GM06990 (cell line): Measurements from ENCODE around the gene TIMM21.

Source experiments
- DNase-seq: peaks from one replicate; pipeline ENCODE4 v3.0.0-alpha.2; 2011; ENCODE audit not compliant: insufficient read length; ENCODE audit errors: extremely low read depth
- H3K27me3 ChIP-seq: replicated peaks from 2 replicates; pipeline ENCODE4 v1.6.0; 2011; ENCODE audit warnings: low read length; ENCODE audit not compliant: control insufficient read depth, insufficient read depth
- H3K36me3 ChIP-seq: 2 replicates; pipeline ENCODE4 v1.5.1; 2011; ENCODE audit warnings: low read length; ENCODE audit not compliant: control insufficient read depth, insufficient read depth
- H3K4me3 ChIP-seq: replicated peaks from 2 replicates; pipeline ENCODE4 v1.5.1; 2011; ENCODE audit warnings: low read depth, mild to moderate bottlenecking, control low read depth, low read length
- TF ChIP-seq, protein P1 (sequence below): IDR thresholded peaks from 2 replicates; pipeline ENCODE4 v1.5.1; 2011; ENCODE audit warnings: low read length, control low read depth, mild to moderate bottlenecking, inconsistent platforms; ENCODE audit not compliant: insufficient read depth, poor library complexity, severe bottlenecking

TIMM21 gene

DNA sequence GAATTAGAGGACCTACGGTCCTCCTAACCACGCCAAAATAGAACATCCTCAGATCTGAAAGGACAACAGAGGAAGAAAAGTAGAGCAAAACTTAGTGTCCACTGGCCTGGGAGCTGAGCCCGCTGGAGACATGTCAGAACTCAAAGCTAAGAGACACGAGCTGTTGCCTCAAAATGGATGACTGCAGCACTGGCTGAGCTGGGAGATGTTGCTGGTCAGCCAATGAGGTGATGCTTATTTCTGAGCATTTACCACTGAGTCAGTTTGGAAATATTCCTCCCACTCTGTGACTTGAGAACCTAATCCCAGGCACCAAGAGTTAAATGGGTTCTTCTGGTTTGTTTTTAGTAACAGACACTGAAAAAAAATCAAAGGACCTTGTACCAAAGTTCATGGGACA is 33.3 kb upstream of the TIMM21 start:
- DNase-seq: no peak
- TF ChIP-seq, protein P1, sequence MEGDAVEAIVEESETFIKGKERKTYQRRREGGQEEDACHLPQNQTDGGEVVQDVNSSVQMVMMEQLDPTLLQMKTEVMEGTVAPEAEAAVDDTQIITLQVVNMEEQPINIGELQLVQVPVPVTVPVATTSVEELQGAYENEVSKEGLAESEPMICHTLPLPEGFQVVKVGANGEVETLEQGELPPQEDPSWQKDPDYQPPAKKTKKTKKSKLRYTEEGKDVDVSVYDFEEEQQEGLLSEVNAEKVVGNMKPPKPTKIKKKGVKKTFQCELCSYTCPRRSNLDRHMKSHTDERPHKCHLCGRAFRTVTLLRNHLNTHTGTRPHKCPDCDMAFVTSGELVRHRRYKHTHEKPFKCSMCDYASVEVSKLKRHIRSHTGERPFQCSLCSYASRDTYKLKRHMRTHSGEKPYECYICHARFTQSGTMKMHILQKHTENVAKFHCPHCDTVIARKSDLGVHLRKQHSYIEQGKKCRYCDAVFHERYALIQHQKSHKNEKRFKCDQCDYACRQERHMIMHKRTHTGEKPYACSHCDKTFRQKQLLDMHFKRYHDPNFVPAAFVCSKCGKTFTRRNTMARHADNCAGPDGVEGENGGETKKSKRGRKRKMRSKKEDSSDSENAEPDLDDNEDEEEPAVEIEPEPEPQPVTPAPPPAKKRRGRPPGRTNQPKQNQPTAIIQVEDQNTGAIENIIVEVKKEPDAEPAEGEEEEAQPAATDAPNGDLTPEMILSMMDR: no peak

DNA sequence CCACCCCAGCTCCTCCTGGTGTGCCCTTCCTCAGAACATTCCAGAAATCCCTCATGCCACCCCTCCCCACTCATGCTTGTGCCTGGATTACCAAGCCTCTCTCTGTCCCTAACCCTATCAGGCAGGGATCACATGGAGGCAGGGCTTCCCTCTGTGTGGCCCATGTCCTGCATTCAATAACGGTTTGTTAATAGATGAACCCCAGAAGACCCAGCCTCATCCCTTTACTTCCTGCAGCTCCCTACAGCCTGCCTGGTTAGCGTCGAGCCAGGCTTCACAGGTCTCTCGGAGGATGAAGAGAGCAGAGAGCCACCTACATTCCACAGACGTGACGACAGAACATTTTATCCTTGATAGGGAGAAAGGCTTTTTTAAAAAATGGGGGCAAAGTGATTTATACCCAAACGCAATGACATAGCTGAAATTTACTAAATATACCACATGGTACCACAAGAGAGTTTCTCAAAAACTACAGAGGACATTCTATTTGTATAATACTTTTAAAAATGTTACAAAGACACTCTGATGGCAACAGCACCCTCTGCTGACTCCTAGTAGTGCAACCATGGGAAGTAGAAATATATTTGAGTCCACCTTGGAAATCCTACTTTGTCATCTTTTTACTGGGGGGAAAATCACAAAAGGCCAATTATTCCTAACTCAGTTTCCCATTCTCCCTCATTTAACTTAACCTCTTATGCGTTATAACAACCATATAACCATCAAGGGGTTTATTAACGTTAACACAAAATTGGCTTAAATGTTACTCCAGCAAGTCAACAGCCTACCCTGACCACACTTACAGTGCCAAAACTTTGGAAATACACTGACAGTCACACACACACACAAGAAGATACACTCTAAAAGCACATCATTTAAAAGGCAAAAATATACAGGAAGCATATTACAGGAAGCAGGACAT is 31.4 kb upstream of the TIMM21 start:
- H3K4me3 ChIP-seq: no peak overlapping the region
- no peaks in the 10 kb centered on the region for H3K36me3 ChIP-seq
- DNase-seq: no peak
- TF ChIP-seq, protein P1: peak; percentile 55
- no peaks in the 10 kb centered on the region; the same call in 1 of the 2 replicates for H3K27me3 ChIP-seq

More for the DNA sequence above, 33.3 kb upstream of the TIMM21 start:
- no peaks in the 10 kb centered on the region for H3K36me3 ChIP-seq
- no peaks in the 10 kb centered on the region for H3K27me3 ChIP-seq
- H3K4me3 ChIP-seq: no peak overlapping the region

DNA sequence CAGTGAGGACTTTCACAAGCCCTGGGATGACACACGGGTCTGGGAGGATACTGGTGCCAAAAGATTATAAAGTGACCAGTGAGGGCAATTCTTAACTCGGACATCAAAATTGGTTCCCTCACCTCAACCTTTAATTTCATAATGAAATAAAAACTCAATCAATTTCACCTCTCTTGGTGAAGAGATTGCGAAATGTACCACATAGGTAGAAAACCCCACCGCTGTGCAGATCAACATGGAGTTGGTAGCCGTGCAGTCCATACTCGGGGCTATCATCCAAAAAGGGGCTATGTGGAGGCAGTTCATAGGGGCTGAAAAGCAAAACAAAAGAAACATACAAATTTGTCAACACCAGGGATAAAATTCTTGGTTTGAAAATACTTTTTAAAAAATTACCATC is 25.1 kb upstream of the TIMM21 start:
- Histone ChIP-seq H3K4me3 (no peak overlapping the region), H3K27me3 (no peaks in the 10 kb centered on the region; the same call in 1 of the 2 replicates), H3K36me3 (no peaks in the 10 kb centered on the region)
- DNase-seq: no peak
- TF ChIP-seq, protein P1: no peak

DNA sequence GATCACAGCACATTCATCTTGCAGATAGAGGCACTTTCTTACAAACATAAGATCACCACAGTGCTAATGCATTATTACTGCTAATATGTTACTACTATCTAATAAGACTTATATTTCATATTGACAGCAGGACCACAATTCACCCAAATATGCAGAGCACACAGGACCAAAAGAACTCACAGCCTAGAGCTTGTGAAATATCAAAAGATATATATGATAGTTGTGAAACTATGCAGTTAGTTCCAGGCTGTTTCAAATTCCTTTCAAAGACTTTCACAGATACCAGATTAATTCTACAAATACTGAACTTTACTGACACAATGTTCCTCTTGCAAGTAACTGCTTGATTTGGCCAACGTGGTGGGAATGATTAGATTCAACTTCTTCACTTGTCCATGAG is 23.7 kb upstream of the TIMM21 start:
- DNase-seq: no peak
- H3K36me3 ChIP-seq: no peaks in the 10 kb centered on the region
- TF ChIP-seq, protein P1: no peak
- H3K27me3 ChIP-seq: no peaks in the 10 kb centered on the region; the same call in 1 of the 2 replicates
- no peak overlapping the region for H3K4me3 ChIP-seq

DNA sequence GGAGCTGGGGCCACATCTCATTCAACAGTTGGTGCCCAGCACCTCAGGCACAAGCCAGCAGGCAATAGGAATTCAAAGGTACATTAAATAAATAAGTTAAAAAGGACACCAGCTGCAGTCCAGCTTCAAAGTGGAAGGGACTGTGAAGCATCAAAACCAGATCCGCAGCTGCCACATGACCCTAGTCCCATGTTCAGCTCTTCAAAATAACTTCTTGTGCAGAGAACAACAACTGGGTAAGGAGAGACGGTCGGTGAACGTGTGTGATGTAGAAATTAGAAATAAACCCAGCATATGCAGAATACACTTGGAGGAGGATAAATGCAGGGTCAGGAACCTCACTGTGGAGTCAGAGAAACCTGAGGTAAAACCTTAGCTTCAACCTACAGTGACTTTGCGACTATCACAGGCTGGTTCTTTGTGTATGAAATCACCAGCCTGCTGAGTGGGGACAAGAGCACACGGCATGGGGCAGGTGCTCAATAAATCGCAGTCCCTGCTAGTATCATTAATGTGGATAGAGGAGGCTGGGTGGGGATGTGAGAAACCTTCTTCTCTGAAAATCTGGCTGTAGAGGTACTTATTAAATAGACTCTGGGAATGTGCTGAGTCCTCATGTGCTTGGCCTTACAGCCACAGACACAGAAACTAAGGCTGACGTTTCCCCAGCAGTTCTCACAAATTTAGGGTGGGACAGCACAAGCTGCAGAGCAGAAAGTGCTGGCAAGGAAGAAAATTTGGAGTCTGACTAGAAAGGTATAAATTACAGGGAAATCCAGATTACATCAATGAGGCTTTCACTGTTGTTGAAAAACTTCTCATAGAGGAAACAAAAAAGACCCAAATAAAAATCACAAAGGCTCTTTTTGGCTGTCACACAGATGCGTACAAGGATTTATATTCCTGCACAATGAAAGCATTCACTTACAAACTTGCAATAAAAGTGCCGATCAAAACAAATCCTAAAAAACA is 21.4 kb upstream of the TIMM21 start:
- TF ChIP-seq, protein P1: no peak
- H3K4me3 ChIP-seq: no peak overlapping the region

More for the DNA sequence above, 21.4 kb upstream of the TIMM21 start:
- H3K27me3 ChIP-seq: no peaks in the 10 kb centered on the region; the same call in 1 of the 2 replicates
- no peaks in the 10 kb centered on the region for H3K36me3 ChIP-seq
- no peak for DNase-seq
